Loucy (cell line): ENCODE results near the gene CDKL1.

Experiments
- H2AFZ ChIP-seq: fragments of 200-600 bp; sonication (generic); 2 replicates; pipeline ENCODE4 v1.6.0; 2016; ENCODE audit warnings: antibody characterized with exemption, mild to moderate bottlenecking, low read length, moderate library complexity
- H3F3A ChIP-seq: fragments of 200-600 bp; 2 replicates; pipeline ENCODE4 v1.6.0; 2016; ENCODE audit warnings: antibody characterized with exemption, low read depth, mild to moderate bottlenecking
- H3K27me3 ChIP-seq: fragments of 200-600 bp; sonication (generic); 2 replicates; pipeline ENCODE4 v1.6.1; 2014; ENCODE audit warnings: low read length, mild to moderate bottlenecking; ENCODE audit not compliant: insufficient read depth, poor library complexity, severe bottlenecking
- H3K36me3 ChIP-seq: fragments of 200-600 bp; sonication (generic); 2 replicates; pipeline ENCODE4 v1.6.1; 2016; ENCODE audit warnings: low read length; ENCODE audit not compliant: insufficient read depth
- H3K4me1 ChIP-seq: fragments of 200-600 bp; sonication (generic); 2 replicates; pipeline ENCODE4 v1.5.1; 2014; ENCODE audit warnings: low read length, mild to moderate bottlenecking; ENCODE audit not compliant: insufficient read depth, poor library complexity, severe bottlenecking
- H3K4me2 ChIP-seq: fragments of 200-600 bp; sonication (generic); 2 replicates; pipeline ENCODE4 v1.6.0; 2014; ENCODE audit warnings: antibody characterized with exemption, low read length, low read depth, mild to moderate bottlenecking; ENCODE audit not compliant: poor library complexity, severe bottlenecking
- H3K4me3 ChIP-seq: fragments of 200-600 bp; sonication (generic); 2 replicates; pipeline ENCODE4 v1.5.1; 2014; ENCODE audit warnings: low read length, mild to moderate bottlenecking, mixed read lengths; ENCODE audit not compliant: poor library complexity, severe bottlenecking
- H3K79me2 ChIP-seq: fragments of 200-600 bp; sonication (generic); 2 replicates; pipeline ENCODE4 v1.6.1; 2014; ENCODE audit warnings: low read length; ENCODE audit not compliant: insufficient read depth
- H3K9ac ChIP-seq: fragments of 200-600 bp; sonication (generic); 2 replicates; pipeline ENCODE4 v1.6.0; 2014; ENCODE audit warnings: mild to moderate bottlenecking, low read depth, low read length, moderate library complexity; ENCODE audit not compliant: poor library complexity, severe bottlenecking
- H3K9me2 ChIP-seq: fragments of 200-600 bp; sonication (generic); replicated peaks from 2 replicates; pipeline ENCODE4 v1.6.1; 2016; ENCODE audit warnings: low read depth, low read length, mixed read lengths
- H3K9me3 ChIP-seq: fragments of 200-600 bp; sonication (generic); 2 replicates; pipeline ENCODE4 v1.6.1; 2014; ENCODE audit warnings: mild to moderate bottlenecking, antibody characterized with exemption, low read length, low read depth; ENCODE audit not compliant: insufficient read depth
- H4K20me1 ChIP-seq: fragments of 200-600 bp; sonication (generic); 2 replicates; pipeline ENCODE4 v1.6.0; 2014; ENCODE audit warnings: antibody characterized with exemption, low read length, mild to moderate bottlenecking; ENCODE audit not compliant: insufficient read depth, poor library complexity, severe bottlenecking
- EZH2phosphoT487 ChIP-seq: fragments of 200-600 bp; IDR thresholded peaks from 2 replicates; pipeline ENCODE4 v1.6.1; 2018; ENCODE audit warnings: antibody characterized with exemption, mild to moderate bottlenecking, moderate library complexity, borderline replicate concordance
- TF ChIP-seq, protein P1 (sequence below): fragments of 200-600 bp; sonication (generic); conservative IDR thresholded peaks from 2 replicates; pipeline ENCODE4 v1.5.1; 2014; ENCODE audit warnings: mild to moderate bottlenecking, antibody characterized with exemption, low read length

Gene CDKL1

GRCh38 chr14:50354527-50354926, 42.2 kb downstream of the CDKL1 start:
- TF ChIP-seq EZH2phosphoT487, result no peak
- TF ChIP-seq, protein P1, sequence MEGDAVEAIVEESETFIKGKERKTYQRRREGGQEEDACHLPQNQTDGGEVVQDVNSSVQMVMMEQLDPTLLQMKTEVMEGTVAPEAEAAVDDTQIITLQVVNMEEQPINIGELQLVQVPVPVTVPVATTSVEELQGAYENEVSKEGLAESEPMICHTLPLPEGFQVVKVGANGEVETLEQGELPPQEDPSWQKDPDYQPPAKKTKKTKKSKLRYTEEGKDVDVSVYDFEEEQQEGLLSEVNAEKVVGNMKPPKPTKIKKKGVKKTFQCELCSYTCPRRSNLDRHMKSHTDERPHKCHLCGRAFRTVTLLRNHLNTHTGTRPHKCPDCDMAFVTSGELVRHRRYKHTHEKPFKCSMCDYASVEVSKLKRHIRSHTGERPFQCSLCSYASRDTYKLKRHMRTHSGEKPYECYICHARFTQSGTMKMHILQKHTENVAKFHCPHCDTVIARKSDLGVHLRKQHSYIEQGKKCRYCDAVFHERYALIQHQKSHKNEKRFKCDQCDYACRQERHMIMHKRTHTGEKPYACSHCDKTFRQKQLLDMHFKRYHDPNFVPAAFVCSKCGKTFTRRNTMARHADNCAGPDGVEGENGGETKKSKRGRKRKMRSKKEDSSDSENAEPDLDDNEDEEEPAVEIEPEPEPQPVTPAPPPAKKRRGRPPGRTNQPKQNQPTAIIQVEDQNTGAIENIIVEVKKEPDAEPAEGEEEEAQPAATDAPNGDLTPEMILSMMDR, result no peak
- H3F3A ChIP-seq, result no peaks in the 10 kb centered on the region
- no peaks in the 10 kb centered on the region for H3K79me2 ChIP-seq
- no peaks in the 10 kb centered on the region for H3K9me3 ChIP-seq
- H3K9ac ChIP-seq, result no peak overlapping the region
- no peak overlapping the region for H3K4me2 ChIP-seq
- H3K27me3 ChIP-seq, result no peaks in the 10 kb centered on the region
- peaks cover 10% of the 10 kb centered on the region for H3K4me1 ChIP-seq
- no peaks in the 10 kb centered on the region for H4K20me1 ChIP-seq
- no peak overlapping the region for H2AFZ ChIP-seq
- no peaks in the 10 kb centered on the region for H3K36me3 ChIP-seq
- H3K4me3 ChIP-seq, result no peak overlapping the region
- no peaks in the 10 kb centered on the region for H3K9me2 ChIP-seq

GRCh38 chr14:50353126-50353525, 43.6 kb downstream of the CDKL1 start:
- TF ChIP-seq, protein P1, result no peak
- no peak for TF ChIP-seq EZH2phosphoT487

GRCh38 chr14:50352584-50352983, 44.1 kb downstream of the CDKL1 start:
- Histone ChIP-seq H3K36me3 (no peaks in the 10 kb centered on the region), H3K27me3 (no peaks in the 10 kb centered on the region), H3K79me2 (no peaks in the 10 kb centered on the region), H3K9ac (no peak overlapping the region), H3K9me2 (no peaks in the 10 kb centered on the region), H4K20me1 (no peaks in the 10 kb centered on the region), H2AFZ (no peak overlapping the region), H3K4me3 (no peak overlapping the region), H3K4me2 (no peak overlapping the region), H3K9me3 (no peaks in the 10 kb centered on the region), H3K4me1 (peaks cover 11% of the 10 kb centered on the region), H3F3A (no peaks in the 10 kb centered on the region)
- TF ChIP-seq, protein P1, result no peak
- no peak for TF ChIP-seq EZH2phosphoT487

More at GRCh38 chr14:50353126-50353525, 43.6 kb downstream of the CDKL1 start:
- Histone ChIP-seq H3F3A (no peaks in the 10 kb centered on the region), H3K4me1 (peaks cover 10% of the 10 kb centered on the region), H3K9me2 (no peaks in the 10 kb centered on the region), H3K4me3 (no peak overlapping the region), H3K27me3 (no peaks in the 10 kb centered on the region), H3K4me2 (no peak overlapping the region), H3K9me3 (no peaks in the 10 kb centered on the region), H3K9ac (no peak overlapping the region), H2AFZ (no peak overlapping the region), H3K79me2 (no peaks in the 10 kb centered on the region), H4K20me1 (no peaks in the 10 kb centered on the region), H3K36me3 (no peaks in the 10 kb centered on the region)
